B cell (primary cell): Measurements from ENCODE around the gene NXPE4. TPM values are rescaled to one million over a fixed set of nuclear protein-coding genes. Genes with fewer than 3 reads are reported as not detected.

Source experiments
- ATAC-seq: fragments of 200-7000 bp; cut with Tn5 transposase; one replicate; pipeline ENCODE4 v1.10.0; 2021; ENCODE audit warnings: low read depth, mild to moderate bottlenecking, moderate number of reproducible peaks, moderate library complexity
- CTCF ChIA-PET: fragments of 350-600 bp; sonication (Branson Sonifier 250); formaldehyde crosslinking; loops from one replicate; lab custom pipeline; 2021; ENCODE audit warnings: antibody characterized with exemption, inconsistent platforms; lab: Charles Lee
- POLR2A ChIA-PET: fragments of 350-600 bp; sonication (Branson Sonifier 250); formaldehyde crosslinking; loops from one replicate; lab custom pipeline; 2021; ENCODE audit warnings: antibody characterized with exemption; lab: Charles Lee
- DNase-seq: peaks from one replicate; pipeline ENCODE4 v3.0.0; 2013
- H2AFZ ChIP-seq: 2 replicates; pipeline ENCODE4 v1.6.1; 2012; ENCODE audit warnings: mild to moderate bottlenecking, low read depth, low read length; ENCODE audit not compliant: insufficient read depth, poor library complexity, severe bottlenecking
- H3K27ac ChIP-seq, 2 donors: 1 replicate in 1 of 2; 2 replicates in 1 of 2; pipeline ENCODE4 v1.5.1; 2012 to 2013; ENCODE audit warnings: low read length in 2 of 2, mild to moderate bottlenecking in 2 of 2, moderate library complexity in 1 of 2
- H3K27me3 ChIP-seq, 4 experiments: fragments of 200-600 bp in 1 of 4; sonication (generic) in 1 of 4; replicated peaks in 1 of 4; 1 replicate in 2 of 4; 2 replicates in 2 of 4; pipeline versions ENCODE4 v1.6.1 to v1.7.0; 2013 to 2016; ENCODE audit warnings: low read length in 3 of 4, mild to moderate bottlenecking in 2 of 4, mixed read lengths in 1 of 4, moderate library complexity in 1 of 4; ENCODE audit not compliant: insufficient read depth in 4 of 4, control insufficient read depth in 3 of 4; ENCODE audit errors: control extremely low read depth in 1 of 4
- H3K36me3 ChIP-seq, 2 experiments: replicated peaks in 1 of 2; 1 replicate in 1 of 2; 2 replicates in 1 of 2; pipeline versions ENCODE4 v1.6.1 to v1.7.1; 2013; ENCODE audit warnings: low read length in 1 of 2; ENCODE audit not compliant: insufficient read depth in 2 of 2, control insufficient read depth in 1 of 2; ENCODE audit errors: control extremely low read depth in 1 of 2, extremely low read depth in 1 of 2
- H3K4me1 ChIP-seq, 2 donors: fragments of 200-600 bp in 1 of 2; sonication (generic) in 1 of 2; 1 replicate in 1 of 2; 2 replicates in 1 of 2; pipeline versions ENCODE4 v1.5.1 to v1.6.1; 2013 to 2017; ENCODE audit warnings: low read length in 2 of 2; ENCODE audit not compliant: control insufficient read depth in 2 of 2, insufficient read depth in 2 of 2
- H3K4me2 ChIP-seq: replicated peaks from 2 replicates; pipeline ENCODE3; 2012; ENCODE audit warnings: mild to moderate bottlenecking, low read depth, low read length; ENCODE audit not compliant: poor library complexity, severe bottlenecking
- H3K4me3 ChIP-seq, 5 experiments: fragments of 200-600 bp in 1 of 5; sonication (generic) in 1 of 5; 1 replicate in 3 of 5; 2 replicates in 2 of 5; pipeline versions ENCODE4 v1.5.1 to v1.7.0; 2011 to 2016; ENCODE audit warnings: low read length in 4 of 5, mild to moderate bottlenecking in 4 of 5, low read depth in 2 of 5, control low read depth in 1 of 5, moderate library complexity in 1 of 5; ENCODE audit not compliant: insufficient read depth in 1 of 5; ENCODE audit errors: control extremely low read depth in 1 of 5, extremely low read depth in 1 of 5
- H3K79me2 ChIP-seq: fragments of 200-600 bp; sonication (generic); one replicate; pipeline ENCODE4 v1.6.0; 2016; ENCODE audit warnings: low read length; ENCODE audit not compliant: control insufficient read depth, insufficient read depth
- H3K9ac ChIP-seq: fragments of 200-600 bp; sonication (generic); 2 replicates; pipeline ENCODE4 v1.6.1; 2017; ENCODE audit warnings: mild to moderate bottlenecking, low read length, moderate library complexity
- H3K9me3 ChIP-seq, 3 donors: one replicate each; pipeline versions ENCODE4 v1.6.1 to v1.7.1; 2013; ENCODE audit warnings: low read length in 2 of 3; ENCODE audit not compliant: control insufficient read depth in 2 of 3, insufficient read depth in 1 of 3; ENCODE audit errors: control extremely low read depth in 1 of 3
- H4K20me1 ChIP-seq: 2 replicates; pipeline ENCODE4 v1.6.0; 2012; ENCODE audit warnings: mild to moderate bottlenecking, low read length; ENCODE audit not compliant: insufficient read depth, control insufficient read depth, poor library complexity, severe bottlenecking
- H3K27ac Mint-ChIP-seq: one replicate; pipeline ENCODE4 v1.8.0; 2021; ENCODE audit warnings: mixed read lengths
- H3K27me3 Mint-ChIP-seq: one replicate; pipeline ENCODE4 v1.8.0; 2021; ENCODE audit warnings: mixed read lengths
- H3K4me1 Mint-ChIP-seq: one replicate; pipeline ENCODE4 v1.8.0; 2021; ENCODE audit warnings: mixed read lengths
- H3K4me3 Mint-ChIP-seq: one replicate; pipeline ENCODE4 v1.8.0; 2021; ENCODE audit warnings: mixed read lengths
- H3K9me3 Mint-ChIP-seq: one replicate; pipeline ENCODE4 v1.8.0; 2022; ENCODE audit warnings: mixed read lengths; ENCODE audit not compliant: insufficient read depth
- EZH2 ChIP-seq: IDR thresholded peaks from 2 replicates; pipeline ENCODE4 v1.6.1; 2012; ENCODE audit warnings: borderline replicate concordance, low read depth, mild to moderate bottlenecking, moderate library complexity, low read length; ENCODE audit not compliant: insufficient read depth, poor library complexity, severe bottlenecking
- WGBS: methylation state at CpG from one replicate; pipeline ENCODE4 v1.1.5; 2013; ENCODE audit warnings: missing lambda C conversion rate; ENCODE audit not compliant: insufficient coverage; 5-methylcytosine and 5-hydroxymethylcytosine counted together
- intact Hi-C: fragments of 100-400 bp; cut with micrococcal nuclease; formaldehyde crosslinking; loops from one replicate; pipeline ENCODE4 v1.10.0; 2022
- polyA plus RNA-seq: library from polyadenylated mRNA; depleted of rRNA; stranded (reverse); fragments of >200 nt; gene quantifications from 2 replicates; pipeline ENCODE4 v1.2.3, GENCODE V29; 2012
- total RNA-seq, 2 donors: library from RNA; stranded (reverse); fragments of 120-200 nt in 1 of 2; gene quantifications; 1 replicate in 1 of 2; 2 replicates in 1 of 2; pipeline versions ENCODE4 v1.2.3 to v1.2.4, GENCODE V29; 2013 to 2022
- TF ChIP-seq, protein P1 (sequence below): fragments of 200-600 bp; IDR thresholded peaks from one replicate; pipeline ENCODE4 v1.8.0; 2022; ENCODE audit warnings: antibody characterized with exemption, mild to moderate bottlenecking

The NXPE4 gene
- total and polyA plus RNA-seq, 2 donors (not counting 1 experiment from before 2014, with no cell fraction given) = not detected

GRCh38 chr11:114617157-114618124 is 21.9 kb upstream of the NXPE4 start:
- 90% methylated on average over 25 of the region's 29 CpGs for WGBS
- no peak overlapping the region for H3K9ac ChIP-seq
- no peak for DNase-seq
- H3K4me1 ChIP-seq = no peaks in the 10 kb centered on the region
- H4K20me1 ChIP-seq = no peaks in the 10 kb centered on the region
- H3K36me3 ChIP-seq = no peaks in the 10 kb centered on the region
- Mint-ChIP-seq H3K27me3 (no peaks in the 10 kb centered on the region), H3K27ac (no peak overlapping the region), H3K4me3 (no peak overlapping the region), H3K9me3 (peaks cover 2% of the 10 kb centered on the region), H3K4me1 (no peaks in the 10 kb centered on the region)
- no peak overlapping the region for H3K4me2 ChIP-seq
- H3K27ac ChIP-seq = no peak overlapping the region
- no peak overlapping the region for H2AFZ ChIP-seq
- no peak overlapping the region for H3K4me3 ChIP-seq
- ChIA-PET POLR2A (no interaction called here), CTCF (no interaction called here)
- intact Hi-C loops = no loop called here
- ATAC-seq = no peak
- H3K27me3 ChIP-seq = no peaks in the 10 kb centered on the region
- TF ChIP-seq, protein P1, sequence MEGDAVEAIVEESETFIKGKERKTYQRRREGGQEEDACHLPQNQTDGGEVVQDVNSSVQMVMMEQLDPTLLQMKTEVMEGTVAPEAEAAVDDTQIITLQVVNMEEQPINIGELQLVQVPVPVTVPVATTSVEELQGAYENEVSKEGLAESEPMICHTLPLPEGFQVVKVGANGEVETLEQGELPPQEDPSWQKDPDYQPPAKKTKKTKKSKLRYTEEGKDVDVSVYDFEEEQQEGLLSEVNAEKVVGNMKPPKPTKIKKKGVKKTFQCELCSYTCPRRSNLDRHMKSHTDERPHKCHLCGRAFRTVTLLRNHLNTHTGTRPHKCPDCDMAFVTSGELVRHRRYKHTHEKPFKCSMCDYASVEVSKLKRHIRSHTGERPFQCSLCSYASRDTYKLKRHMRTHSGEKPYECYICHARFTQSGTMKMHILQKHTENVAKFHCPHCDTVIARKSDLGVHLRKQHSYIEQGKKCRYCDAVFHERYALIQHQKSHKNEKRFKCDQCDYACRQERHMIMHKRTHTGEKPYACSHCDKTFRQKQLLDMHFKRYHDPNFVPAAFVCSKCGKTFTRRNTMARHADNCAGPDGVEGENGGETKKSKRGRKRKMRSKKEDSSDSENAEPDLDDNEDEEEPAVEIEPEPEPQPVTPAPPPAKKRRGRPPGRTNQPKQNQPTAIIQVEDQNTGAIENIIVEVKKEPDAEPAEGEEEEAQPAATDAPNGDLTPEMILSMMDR = no peak
- no peak for TF ChIP-seq EZH2
- no peaks in the 10 kb centered on the region for H3K79me2 ChIP-seq
- H3K9me3 ChIP-seq = peaks cover 0 to 3% (median 0%) of the 10 kb centered on the region in 3 donors

- ATAC-seq (no peak), DNase-seq (no peak)
- Histone ChIP-seq H3K36me3 (no peaks in the 10 kb centered on the region), H3K27me3 (no peaks in the 10 kb centered on the region), H3K4me3 (no peak overlapping the region), H3K79me2 (no peaks in the 10 kb centered on the region), H3K4me1 (no peaks in the 10 kb centered on the region), H3K4me2 (no peak overlapping the region), H3K9ac (no peak overlapping the region), H4K20me1 (no peaks in the 10 kb centered on the region), H3K9me3 (peaks cover 0 to 3% (median 0%) of the 10 kb centered on the region in 3 donors), H3K27ac (no peak overlapping the region), H2AFZ (no peak overlapping the region)
- intact Hi-C loops = no loop called here
- 88% methylated on average over 8 of the region's 8 CpGs for WGBS
- H3K27ac Mint-ChIP-seq = no peak overlapping the region
- H3K27me3 Mint-ChIP-seq = no peaks in the 10 kb centered on the region
- CTCF ChIA-PET = no interaction called here
- POLR2A ChIA-PET = no interaction called here
- no peak for TF ChIP-seq EZH2
- TF ChIP-seq, protein P1 = no peak
- no peaks in the 10 kb centered on the region for H3K4me1 Mint-ChIP-seq
- peaks cover 2% of the 10 kb centered on the region for H3K9me3 Mint-ChIP-seq
- H3K4me3 Mint-ChIP-seq = no peak overlapping the region
Observed at GRCh38 chr11:114616516-114616915, 20.9 kb upstream of the NXPE4 start.
